ENCODE measurements around the gene CCNL1.
A peak's percentile ranks its signal among the peaks of the same experiment; 100 is the strongest.

DNA sequence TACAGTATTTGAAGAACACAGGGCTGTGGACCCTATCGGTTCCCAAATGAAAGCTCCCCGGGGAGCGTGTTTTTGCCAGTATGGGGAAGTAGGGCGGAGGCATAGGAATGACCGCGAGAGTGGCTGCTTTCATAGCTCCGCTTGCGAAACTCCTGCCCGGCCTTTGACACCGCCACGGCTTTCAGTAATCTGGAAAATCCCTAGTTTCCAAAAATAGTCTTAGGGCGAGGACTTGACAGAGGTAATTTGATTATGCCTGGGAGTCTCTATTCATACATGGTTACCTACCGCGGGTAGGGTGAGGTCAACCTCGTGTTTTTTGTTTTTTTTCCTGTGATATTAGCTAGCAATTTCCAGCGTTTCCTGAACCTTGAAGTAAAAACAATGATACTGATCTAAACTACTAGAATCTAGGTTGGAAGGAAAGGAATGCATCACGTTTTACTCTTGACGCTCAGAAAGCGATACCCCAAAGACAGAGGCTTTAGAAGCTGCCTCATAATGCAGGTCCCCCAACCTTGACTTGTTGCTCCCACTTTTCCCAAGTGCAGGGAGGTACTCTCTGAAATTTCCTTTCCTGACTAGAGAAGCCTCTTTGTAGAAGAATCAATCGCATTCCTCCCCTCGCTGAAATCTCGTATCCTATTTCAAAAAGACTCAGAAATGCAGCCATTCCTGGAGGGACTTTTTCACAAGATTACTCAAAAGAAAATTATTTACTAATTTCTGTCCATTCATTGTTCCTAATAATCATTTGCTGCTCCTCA is 894 bp upstream of the CCNL1 start:
- TF ChIP-seq, protein P1, sequence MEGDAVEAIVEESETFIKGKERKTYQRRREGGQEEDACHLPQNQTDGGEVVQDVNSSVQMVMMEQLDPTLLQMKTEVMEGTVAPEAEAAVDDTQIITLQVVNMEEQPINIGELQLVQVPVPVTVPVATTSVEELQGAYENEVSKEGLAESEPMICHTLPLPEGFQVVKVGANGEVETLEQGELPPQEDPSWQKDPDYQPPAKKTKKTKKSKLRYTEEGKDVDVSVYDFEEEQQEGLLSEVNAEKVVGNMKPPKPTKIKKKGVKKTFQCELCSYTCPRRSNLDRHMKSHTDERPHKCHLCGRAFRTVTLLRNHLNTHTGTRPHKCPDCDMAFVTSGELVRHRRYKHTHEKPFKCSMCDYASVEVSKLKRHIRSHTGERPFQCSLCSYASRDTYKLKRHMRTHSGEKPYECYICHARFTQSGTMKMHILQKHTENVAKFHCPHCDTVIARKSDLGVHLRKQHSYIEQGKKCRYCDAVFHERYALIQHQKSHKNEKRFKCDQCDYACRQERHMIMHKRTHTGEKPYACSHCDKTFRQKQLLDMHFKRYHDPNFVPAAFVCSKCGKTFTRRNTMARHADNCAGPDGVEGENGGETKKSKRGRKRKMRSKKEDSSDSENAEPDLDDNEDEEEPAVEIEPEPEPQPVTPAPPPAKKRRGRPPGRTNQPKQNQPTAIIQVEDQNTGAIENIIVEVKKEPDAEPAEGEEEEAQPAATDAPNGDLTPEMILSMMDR (IDR thresholded peaks at IDR 0.05): no peak
- TF ChIP-seq POLR2AphosphoS5 (IDR thresholded peaks at IDR 0.05) (peak; percentile 12 to 31), POLR2A (IDR thresholded peaks at IDR 0.05) (no peak)

All from upper lobe of left lung (tissue), 4 donors.